WERI-Rb-1 (cell line): ENCODE data around the gene MS4A18.

ENCODE experiments used
- DNase-seq: peaks from one replicate; pipeline ENCODE4 v3.0.0-alpha.2; 2020
- H3K27ac ChIP-seq: fragments of 250-450 bp; sonication (Bioruptor Pico); 2 replicates; pipeline ENCODE4 v1.5.1; 2020; ENCODE audit warnings: mild to moderate bottlenecking, moderate library complexity
- H3K27me3 ChIP-seq: fragments of 250-450 bp; sonication (Bioruptor Pico); 2 replicates; pipeline ENCODE4 v1.5.1; 2021; ENCODE audit warnings: mild to moderate bottlenecking, low read depth, moderate library complexity; ENCODE audit not compliant: insufficient read depth, severe bottlenecking
- H3K36me3 ChIP-seq: fragments of 250-450 bp; sonication (Bioruptor Pico); 2 replicates; pipeline ENCODE4 v1.5.1; 2020; ENCODE audit warnings: mild to moderate bottlenecking, moderate library complexity
- H3K4me3 ChIP-seq: 2 replicates; pipeline ENCODE4 v1.5.1; 2011; ENCODE audit warnings: low read depth, mild to moderate bottlenecking, control low read depth, low read length
- H3K9me3 ChIP-seq: fragments of 250-450 bp; sonication (Bioruptor Pico); 2 replicates; pipeline ENCODE4 v1.5.1; 2021; ENCODE audit warnings: mild to moderate bottlenecking, moderate library complexity; ENCODE audit not compliant: severe bottlenecking
- TF ChIP-seq, protein P1 (sequence below): IDR thresholded peaks from 2 replicates; pipeline ENCODE4 v1.5.1; 2011; ENCODE audit warnings: low read depth, mild to moderate bottlenecking, control low read depth, inconsistent platforms, low read length

The MS4A18 gene

DNA sequence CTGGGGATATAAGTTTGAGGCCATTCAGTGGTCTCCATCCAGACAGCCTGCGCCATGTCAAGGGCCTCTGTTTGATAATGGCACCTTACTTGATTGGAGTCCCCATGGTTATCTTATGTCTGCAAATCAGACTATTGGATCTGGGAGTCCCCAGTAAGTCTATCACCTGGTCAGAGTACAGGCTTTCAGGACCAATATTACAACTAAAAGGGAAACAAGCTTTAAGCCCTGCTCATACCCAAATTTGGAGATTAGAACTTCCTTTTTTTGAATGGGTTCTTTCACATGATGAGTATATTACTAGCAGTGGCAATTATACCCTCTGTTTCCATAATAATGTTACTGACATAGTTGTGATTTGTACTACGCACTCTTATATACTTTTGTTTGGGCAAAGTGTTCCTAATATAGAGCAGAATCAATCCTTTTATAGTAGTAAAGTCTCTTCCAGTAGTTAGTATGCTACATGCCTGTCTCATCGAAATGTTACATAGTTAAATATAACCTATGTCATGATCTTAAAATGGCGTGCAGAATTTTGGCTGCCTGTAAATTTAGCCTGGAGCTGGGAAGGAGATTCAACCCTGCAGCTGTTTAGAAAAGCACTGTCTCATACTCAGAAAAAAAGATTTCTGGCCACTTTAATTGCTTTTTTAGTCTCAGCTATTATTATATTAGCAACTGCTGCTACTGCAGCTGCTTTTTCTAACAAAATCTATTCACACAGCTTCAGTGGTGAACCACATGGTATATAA, 37.1 kb downstream of the MS4A18 start:
- Histone ChIP-seq H3K4me3 (no peak overlapping the region), H3K9me3 (no peaks in the 10 kb centered on the region), H3K27ac (no peak overlapping the region), H3K36me3 (no peaks in the 10 kb centered on the region), H3K27me3 (no peaks in the 10 kb centered on the region)
- TF ChIP-seq, protein P1, sequence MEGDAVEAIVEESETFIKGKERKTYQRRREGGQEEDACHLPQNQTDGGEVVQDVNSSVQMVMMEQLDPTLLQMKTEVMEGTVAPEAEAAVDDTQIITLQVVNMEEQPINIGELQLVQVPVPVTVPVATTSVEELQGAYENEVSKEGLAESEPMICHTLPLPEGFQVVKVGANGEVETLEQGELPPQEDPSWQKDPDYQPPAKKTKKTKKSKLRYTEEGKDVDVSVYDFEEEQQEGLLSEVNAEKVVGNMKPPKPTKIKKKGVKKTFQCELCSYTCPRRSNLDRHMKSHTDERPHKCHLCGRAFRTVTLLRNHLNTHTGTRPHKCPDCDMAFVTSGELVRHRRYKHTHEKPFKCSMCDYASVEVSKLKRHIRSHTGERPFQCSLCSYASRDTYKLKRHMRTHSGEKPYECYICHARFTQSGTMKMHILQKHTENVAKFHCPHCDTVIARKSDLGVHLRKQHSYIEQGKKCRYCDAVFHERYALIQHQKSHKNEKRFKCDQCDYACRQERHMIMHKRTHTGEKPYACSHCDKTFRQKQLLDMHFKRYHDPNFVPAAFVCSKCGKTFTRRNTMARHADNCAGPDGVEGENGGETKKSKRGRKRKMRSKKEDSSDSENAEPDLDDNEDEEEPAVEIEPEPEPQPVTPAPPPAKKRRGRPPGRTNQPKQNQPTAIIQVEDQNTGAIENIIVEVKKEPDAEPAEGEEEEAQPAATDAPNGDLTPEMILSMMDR, result no peak
- DNase-seq, result no peak

DNA sequence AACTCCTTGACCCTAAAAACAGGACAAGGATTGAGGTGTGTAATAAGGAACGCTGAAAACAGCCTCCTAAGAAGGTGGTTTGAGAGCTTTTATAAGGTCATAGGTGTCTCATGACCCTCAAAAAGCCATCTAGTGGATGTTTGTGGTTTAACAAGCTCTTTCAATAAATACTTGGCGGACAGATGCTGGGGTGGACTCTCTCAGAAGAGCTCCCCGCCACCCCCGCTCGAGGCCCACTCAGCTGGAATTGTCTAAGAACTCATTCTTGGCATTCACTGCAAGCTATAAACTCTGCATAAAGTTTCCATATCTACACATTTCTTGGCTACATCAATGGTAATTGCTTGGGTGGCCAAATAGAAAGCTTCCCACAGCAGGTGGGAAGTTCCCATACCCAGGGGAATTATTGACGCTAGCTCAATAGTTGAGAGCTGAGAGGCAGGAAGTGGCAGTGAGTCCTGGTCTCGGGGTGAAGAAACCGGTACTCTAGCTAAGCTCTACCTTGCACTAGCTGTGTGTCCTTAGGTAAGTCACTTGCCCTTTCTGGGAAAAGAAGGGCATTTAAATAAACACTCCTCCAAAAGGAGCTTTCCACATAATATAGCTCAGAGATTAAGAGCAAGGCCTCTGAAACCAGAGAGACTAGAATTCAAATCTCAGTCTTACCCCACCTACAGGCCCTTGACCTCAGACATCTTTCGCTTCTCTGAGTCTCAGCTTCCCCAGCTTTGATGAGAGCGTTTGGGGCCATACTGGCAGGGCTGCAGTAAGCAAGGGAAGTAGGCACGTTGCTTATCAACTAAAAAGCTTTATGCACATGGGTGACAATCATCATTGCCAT, 38.6 kb downstream of the MS4A18 start:
- TF ChIP-seq, protein P1, result peak; percentile 45
- Histone ChIP-seq H3K27me3 (no peaks in the 10 kb centered on the region), H3K9me3 (no peaks in the 10 kb centered on the region), H3K27ac (no peak overlapping the region), H3K36me3 (no peaks in the 10 kb centered on the region), H3K4me3 (no peak overlapping the region)
- no peak for DNase-seq

DNA sequence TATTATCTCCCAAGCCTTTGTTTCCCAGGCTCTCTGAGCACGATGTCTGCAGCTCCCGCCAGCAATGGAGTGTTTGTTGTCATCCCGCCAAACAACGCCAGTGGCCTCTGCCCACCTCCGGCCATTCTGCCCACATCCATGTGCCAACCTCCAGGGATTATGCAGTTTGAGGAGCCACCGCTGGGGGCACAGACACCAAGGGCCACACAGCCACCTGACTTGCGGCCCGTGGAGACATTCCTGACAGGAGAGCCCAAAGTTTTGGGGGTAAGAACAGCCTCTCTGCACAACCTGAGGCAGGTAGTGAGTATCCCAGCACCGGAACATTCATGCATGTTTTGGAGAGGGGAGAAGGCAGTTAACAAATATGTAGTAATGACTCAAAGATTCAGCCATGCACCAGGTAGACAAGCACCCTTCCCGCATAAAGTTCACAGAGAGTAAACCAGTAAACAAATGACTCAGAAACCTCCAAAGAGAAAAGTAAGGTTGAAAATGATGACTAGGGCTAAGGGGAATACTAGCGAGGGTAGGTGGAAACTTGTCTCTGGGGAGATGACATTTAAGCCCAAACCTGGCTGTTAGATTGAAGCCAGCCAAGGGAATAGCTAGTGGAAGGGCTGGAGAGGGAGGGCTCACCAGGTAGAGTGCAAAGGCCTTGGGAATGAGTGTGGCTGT, 39.3 kb downstream of the MS4A18 start:
- no peaks in the 10 kb centered on the region for H3K27me3 ChIP-seq
- TF ChIP-seq, protein P1, result no peak
- DNase-seq, result no peak
- H3K27ac ChIP-seq, result no peak overlapping the region
- no peak overlapping the region for H3K4me3 ChIP-seq
- H3K36me3 ChIP-seq, result no peaks in the 10 kb centered on the region
- H3K9me3 ChIP-seq, result no peaks in the 10 kb centered on the region

DNA sequence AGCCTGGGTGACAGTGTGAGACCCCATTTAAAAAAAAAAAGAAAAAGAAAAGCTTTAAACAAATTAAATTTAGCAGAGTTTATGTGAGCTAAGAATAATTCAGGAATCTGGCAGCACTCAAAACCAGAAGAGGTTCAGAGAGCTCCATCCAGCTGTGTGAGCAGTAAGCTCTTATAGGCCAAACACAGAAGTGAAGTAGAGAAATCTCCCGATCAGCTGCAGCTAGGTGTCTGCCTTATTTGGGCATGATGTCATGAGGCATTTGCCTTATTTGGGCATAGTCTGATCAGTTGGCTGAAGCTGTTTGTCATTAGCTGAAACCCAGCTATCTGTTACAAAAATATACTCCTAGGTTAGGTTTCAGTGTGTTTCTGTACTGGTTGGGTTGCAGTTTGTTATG, 40.4 kb downstream of the MS4A18 start:
- no peaks in the 10 kb centered on the region for H3K36me3 ChIP-seq
- no peak for DNase-seq
- H3K27ac ChIP-seq, result no peak overlapping the region
- H3K27me3 ChIP-seq, result no peaks in the 10 kb centered on the region
- no peak overlapping the region for H3K4me3 ChIP-seq
- TF ChIP-seq, protein P1, result no peak
- H3K9me3 ChIP-seq, result no peaks in the 10 kb centered on the region

DNA sequence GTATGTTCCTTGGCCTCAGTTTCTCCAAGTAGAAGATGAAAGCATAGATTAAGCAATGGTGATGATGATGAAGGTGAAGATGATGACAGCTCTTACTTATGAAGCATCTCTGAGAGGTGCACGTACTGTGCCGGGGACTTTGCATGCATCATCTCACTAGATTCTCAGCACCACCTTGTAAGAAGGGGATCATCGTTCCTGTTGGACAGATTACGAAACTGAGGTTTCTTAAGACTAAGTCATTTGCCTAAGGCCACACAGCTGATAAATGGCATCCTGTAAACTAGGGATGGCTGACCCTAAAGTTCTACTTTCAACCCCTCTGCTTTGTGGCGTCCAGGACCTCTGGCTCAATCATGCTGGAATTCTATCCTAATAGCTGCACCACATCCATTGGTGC, 40.8 kb downstream of the MS4A18 start:
- Histone ChIP-seq H3K9me3 (no peaks in the 10 kb centered on the region), H3K27ac (no peak overlapping the region), H3K36me3 (no peaks in the 10 kb centered on the region), H3K27me3 (no peaks in the 10 kb centered on the region), H3K4me3 (no peak overlapping the region)
- TF ChIP-seq, protein P1, result no peak
- DNase-seq, result no peak
